OCI-LY3 (cell line): Measurements from ENCODE around the gene ZBTB32.

Source experiments
- H2AFZ ChIP-seq: fragments of 200-600, 300-600 bp; shearing (Covaris generic); 2 replicates; pipeline ENCODE4 v1.6.0; 2014; ENCODE audit warnings: antibody characterized with exemption, low read depth, low read length
- H3K27ac ChIP-seq: fragments of 200-600, 300-600 bp; sonication (generic); 2 replicates; pipeline ENCODE4 v1.5.1; 2014; ENCODE audit warnings: mild to moderate bottlenecking, low read length, moderate library complexity, mixed read lengths
- H3K27me3 ChIP-seq: fragments of 200-600, 300-600 bp; sonication (generic); 2 replicates; pipeline ENCODE4 v1.6.1; 2014; ENCODE audit warnings: low read depth, low read length, mixed read lengths
- H3K36me3 ChIP-seq: fragments of 200-600, 300-600 bp; sonication (generic); replicated peaks from 2 replicates; pipeline ENCODE3; 2014; ENCODE audit warnings: low read depth, low read length, mixed read lengths
- H3K4me1 ChIP-seq: fragments of 300-600, 200-600 bp; sonication (generic); 2 replicates; pipeline ENCODE4 v1.6.1; 2014; ENCODE audit warnings: low read length, mixed read lengths
- H3K4me2 ChIP-seq: fragments of 200-600, 300-600 bp; sonication (generic); 2 replicates; pipeline ENCODE4 v1.6.1; 2014; ENCODE audit warnings: low read length, mixed read lengths
- H3K4me3 ChIP-seq: fragments of 300-600, 200-600 bp; sonication (generic); 2 replicates; pipeline ENCODE4 v1.5.1; 2014; ENCODE audit warnings: antibody characterized with exemption, mild to moderate bottlenecking, low read length, moderate library complexity
- H3K79me2 ChIP-seq: fragments of 300-600, 200-600 bp; shearing (Covaris generic); 2 replicates; pipeline ENCODE4 v1.6.1; 2014; ENCODE audit warnings: mild to moderate bottlenecking, low read length, mixed read lengths
- H3K9ac ChIP-seq: fragments of 300-600, 200-600 bp; shearing (Covaris generic); 2 replicates; pipeline ENCODE4 v1.6.0; 2014; ENCODE audit warnings: mild to moderate bottlenecking, low read length, moderate library complexity
- H3K9me3 ChIP-seq: fragments of 200-600, 300-600 bp; shearing (Covaris generic); 2 replicates; pipeline ENCODE4 v1.6.1; 2014; ENCODE audit warnings: low read length, mixed read lengths; ENCODE audit not compliant: insufficient read depth
- H4K20me1 ChIP-seq: fragments of 200-600, 300-600 bp; sonication (generic); 2 replicates; pipeline ENCODE4 v1.6.1; 2016; ENCODE audit warnings: low read length, mixed read lengths; ENCODE audit not compliant: insufficient read depth
- EZH2phosphoT487 ChIP-seq: fragments of 200-600 bp; shearing (Covaris generic); IDR thresholded peaks from 2 replicates; pipeline ENCODE4 v1.6.1; 2018; ENCODE audit warnings: antibody characterized with exemption, mixed run types, low read depth
- TF ChIP-seq, protein P1 (sequence below): fragments of 200-600, 300-600 bp; sonication (generic); IDR thresholded peaks from 2 replicates; pipeline ENCODE4 v1.5.1; 2014; ENCODE audit warnings: antibody characterized with exemption, low read length, low read depth

The ZBTB32 gene

GRCh38 chr19:35717665-35718344, 13.4 kb downstream of the ZBTB32 start, which contains the start of gene KMT2B:
TSS of gene KMT2B (plus strand) at chr19:35718003. CDS start at chr19:35718019, 16 bp downstream.
- H2AFZ ChIP-seq, result peak within 1 kb of the TSS; percentile 63
- peak within 1 kb of the TSS; percentile 99 for H3K4me3 ChIP-seq
- H3K27ac ChIP-seq, result peak within 1 kb of the TSS; percentile 69
- peak within 1 kb of the TSS; percentile 96 for H3K4me2 ChIP-seq
- H3K27me3 ChIP-seq, result no peaks in the 10 kb centered on the region
- H3K9ac ChIP-seq, result peak within 1 kb of the TSS; percentile 86
- peaks cover 14% of the 10 kb centered on the region for H4K20me1 ChIP-seq
- peaks cover 19% of the 10 kb centered on the region for H3K36me3 ChIP-seq
- H3K4me1 ChIP-seq, result peaks cover 46% of the 10 kb centered on the region
- no peaks in the 10 kb centered on the region for H3K9me3 ChIP-seq
- no peak for TF ChIP-seq EZH2phosphoT487
- TF ChIP-seq, protein P1, sequence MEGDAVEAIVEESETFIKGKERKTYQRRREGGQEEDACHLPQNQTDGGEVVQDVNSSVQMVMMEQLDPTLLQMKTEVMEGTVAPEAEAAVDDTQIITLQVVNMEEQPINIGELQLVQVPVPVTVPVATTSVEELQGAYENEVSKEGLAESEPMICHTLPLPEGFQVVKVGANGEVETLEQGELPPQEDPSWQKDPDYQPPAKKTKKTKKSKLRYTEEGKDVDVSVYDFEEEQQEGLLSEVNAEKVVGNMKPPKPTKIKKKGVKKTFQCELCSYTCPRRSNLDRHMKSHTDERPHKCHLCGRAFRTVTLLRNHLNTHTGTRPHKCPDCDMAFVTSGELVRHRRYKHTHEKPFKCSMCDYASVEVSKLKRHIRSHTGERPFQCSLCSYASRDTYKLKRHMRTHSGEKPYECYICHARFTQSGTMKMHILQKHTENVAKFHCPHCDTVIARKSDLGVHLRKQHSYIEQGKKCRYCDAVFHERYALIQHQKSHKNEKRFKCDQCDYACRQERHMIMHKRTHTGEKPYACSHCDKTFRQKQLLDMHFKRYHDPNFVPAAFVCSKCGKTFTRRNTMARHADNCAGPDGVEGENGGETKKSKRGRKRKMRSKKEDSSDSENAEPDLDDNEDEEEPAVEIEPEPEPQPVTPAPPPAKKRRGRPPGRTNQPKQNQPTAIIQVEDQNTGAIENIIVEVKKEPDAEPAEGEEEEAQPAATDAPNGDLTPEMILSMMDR, result no peak
- peaks cover 39% of the 10 kb centered on the region for H3K79me2 ChIP-seq

DNA sequence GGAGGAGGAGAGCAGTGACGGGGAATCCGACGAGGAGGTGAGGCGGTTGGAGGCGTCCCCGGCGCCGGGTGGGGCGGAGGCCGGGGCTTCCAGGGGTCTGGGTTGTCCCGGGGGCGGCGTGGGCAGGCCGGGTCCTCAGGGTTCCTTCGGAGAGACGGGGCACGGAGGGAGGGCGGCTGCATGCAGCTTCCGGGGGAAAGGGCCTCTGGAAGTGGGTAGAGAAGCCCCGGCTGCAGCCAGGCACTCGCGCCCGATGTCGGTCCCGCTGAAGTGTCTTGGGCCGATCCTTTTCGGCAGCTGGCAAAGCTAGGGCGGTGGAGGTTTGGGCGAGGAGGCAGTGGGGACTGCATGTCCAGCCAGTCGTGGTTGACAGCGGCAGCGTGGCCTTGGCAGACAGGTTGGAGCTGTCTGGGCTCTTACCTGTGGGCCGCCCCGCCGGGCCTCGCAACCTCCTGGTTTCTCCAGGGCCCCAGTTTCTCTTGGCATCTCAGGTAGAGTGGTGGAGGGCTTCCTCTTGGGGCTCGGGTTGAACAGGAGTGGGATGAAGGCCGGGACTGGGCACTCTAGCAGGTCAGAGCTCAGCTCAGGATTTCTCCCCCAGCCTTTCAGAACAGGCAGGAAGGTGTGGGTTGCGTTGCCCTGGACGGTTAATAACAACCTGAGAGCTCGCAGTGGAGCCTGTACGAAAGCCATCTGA, 14.1 kb downstream of the ZBTB32 start:
- Histone ChIP-seq H3K27ac (peak overlapping the region; percentile 69), H3K4me2 (peak overlapping the region; percentile 96), H2AFZ (no peak overlapping the region), H3K9ac (peak overlapping the region; percentile 86), H4K20me1 (peaks cover 18% of the 10 kb centered on the region), H3K27me3 (no peaks in the 10 kb centered on the region), H3K9me3 (no peaks in the 10 kb centered on the region), H3K4me1 (peaks cover 39% of the 10 kb centered on the region), H3K79me2 (peaks cover 39% of the 10 kb centered on the region), H3K36me3 (peaks cover 25% of the 10 kb centered on the region), H3K4me3 (peak overlapping the region; percentile 99)
- TF ChIP-seq, protein P1, result no peak
- TF ChIP-seq EZH2phosphoT487, result no peak

DNA sequence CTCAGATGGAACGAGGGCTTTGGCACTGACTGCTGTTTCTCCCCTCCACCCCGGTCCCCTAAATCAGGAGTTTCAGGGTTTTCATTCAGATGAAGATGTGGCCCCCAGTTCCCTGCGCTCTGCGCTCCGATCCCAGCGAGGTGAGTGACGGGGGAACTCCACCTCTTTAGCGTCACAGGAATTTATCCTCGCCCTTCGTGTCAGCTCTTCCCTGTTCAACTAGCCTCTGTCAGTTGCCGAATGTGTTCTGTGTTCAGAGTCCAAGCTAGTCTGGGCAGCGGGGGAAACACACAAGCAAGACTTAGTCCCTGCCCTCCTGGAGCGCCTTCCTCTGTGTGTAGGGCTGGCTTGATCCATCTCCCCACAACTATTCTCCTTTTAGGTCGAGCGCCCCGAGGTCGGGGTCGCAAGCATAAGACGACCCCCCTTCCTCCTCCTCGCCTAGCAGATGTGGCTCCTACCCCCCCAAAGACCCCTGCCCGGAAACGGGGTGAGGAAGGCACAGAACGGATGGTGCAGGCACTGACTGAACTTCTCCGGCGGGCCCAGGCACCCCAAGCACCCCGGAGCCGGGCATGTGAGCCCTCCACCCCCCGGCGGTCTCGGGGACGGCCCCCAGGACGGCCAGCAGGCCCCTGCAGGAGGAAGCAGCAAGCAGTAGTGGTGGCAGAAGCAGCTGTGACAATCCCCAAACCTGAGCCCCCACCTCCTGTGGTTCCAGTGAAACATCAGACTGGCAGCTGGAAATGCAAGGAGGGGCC, 15.2 kb downstream of the ZBTB32 start:
- peak overlapping the region; percentile 99 for H3K4me3 ChIP-seq
- TF ChIP-seq, protein P1, result no peak
- no peak for TF ChIP-seq EZH2phosphoT487
- peaks cover 28% of the 10 kb centered on the region for H3K4me1 ChIP-seq
- no peak overlapping the region for H2AFZ ChIP-seq
- H3K27ac ChIP-seq, result no peak overlapping the region
- peaks cover 35% of the 10 kb centered on the region for H3K36me3 ChIP-seq
- peaks cover 38% of the 10 kb centered on the region for H3K79me2 ChIP-seq
- peak overlapping the region; percentile 86; the same call in 1 of the 2 replicates for H3K9ac ChIP-seq
- no peaks in the 10 kb centered on the region for H3K27me3 ChIP-seq
- H3K4me2 ChIP-seq, result peak overlapping the region; percentile 96
- no peaks in the 10 kb centered on the region for H3K9me3 ChIP-seq
- H4K20me1 ChIP-seq, result peaks cover 18% of the 10 kb centered on the region

DNA sequence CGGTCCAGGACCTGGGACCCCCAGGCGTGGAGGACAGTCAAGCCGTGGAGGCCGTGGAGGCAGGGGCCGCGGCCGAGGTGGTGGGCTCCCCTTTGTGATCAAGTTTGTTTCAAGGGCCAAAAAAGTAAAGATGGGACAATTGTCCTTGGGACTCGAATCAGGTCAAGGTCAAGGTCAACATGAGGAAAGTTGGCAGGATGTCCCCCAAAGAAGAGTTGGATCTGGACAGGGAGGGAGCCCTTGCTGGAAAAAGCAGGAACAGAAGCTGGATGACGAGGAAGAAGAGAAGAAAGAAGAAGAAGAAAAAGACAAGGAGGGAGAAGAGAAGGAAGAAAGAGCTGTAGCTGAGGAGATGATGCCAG, 15.8 kb downstream of the ZBTB32 start:
- Histone ChIP-seq H3K4me2 (no peak overlapping the region), H3K9me3 (no peaks in the 10 kb centered on the region), H3K36me3 (peaks cover 41% of the 10 kb centered on the region), H3K4me3 (no peak overlapping the region), H3K4me1 (peaks cover 22% of the 10 kb centered on the region), H4K20me1 (peaks cover 18% of the 10 kb centered on the region), H2AFZ (no peak overlapping the region), H3K9ac (no peak overlapping the region), H3K79me2 (peaks cover 35% of the 10 kb centered on the region), H3K27me3 (no peaks in the 10 kb centered on the region), H3K27ac (no peak overlapping the region)
- TF ChIP-seq EZH2phosphoT487, result no peak
- TF ChIP-seq, protein P1, result no peak
